ENCODE data around the gene FGF11. TPM values are rescaled to one million over a fixed set of nuclear protein-coding genes. Genes with fewer than 3 reads are reported as not detected.

The FGF11 gene
- total RNA-seq, 1 donor, result 0.54 TPM

DNA sequence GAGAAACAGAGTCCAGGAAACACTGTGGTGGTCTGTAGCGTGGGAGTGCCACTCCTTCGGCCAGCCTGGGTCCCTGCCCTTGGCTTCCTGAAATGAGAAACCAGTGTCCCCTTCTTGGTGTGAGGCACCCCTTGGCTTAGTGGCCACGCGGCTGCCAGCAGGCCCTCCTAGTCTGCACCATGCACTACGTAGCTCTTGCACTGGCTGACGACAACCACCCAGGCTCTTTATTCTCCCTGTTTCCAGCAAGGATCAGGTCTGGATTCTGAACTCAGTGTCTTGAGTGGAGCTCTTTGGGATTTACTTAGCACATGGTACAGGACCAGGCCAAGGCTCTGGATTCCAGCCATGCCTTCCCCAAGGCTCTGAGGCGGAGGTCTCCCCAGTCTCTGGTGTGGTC lies 11.8 kb upstream of the FGF11 start:
- DNase-seq (ENCODE audit: low read depth in 2 of 3, low spot score in 2 of 3), result no peak

DNA sequence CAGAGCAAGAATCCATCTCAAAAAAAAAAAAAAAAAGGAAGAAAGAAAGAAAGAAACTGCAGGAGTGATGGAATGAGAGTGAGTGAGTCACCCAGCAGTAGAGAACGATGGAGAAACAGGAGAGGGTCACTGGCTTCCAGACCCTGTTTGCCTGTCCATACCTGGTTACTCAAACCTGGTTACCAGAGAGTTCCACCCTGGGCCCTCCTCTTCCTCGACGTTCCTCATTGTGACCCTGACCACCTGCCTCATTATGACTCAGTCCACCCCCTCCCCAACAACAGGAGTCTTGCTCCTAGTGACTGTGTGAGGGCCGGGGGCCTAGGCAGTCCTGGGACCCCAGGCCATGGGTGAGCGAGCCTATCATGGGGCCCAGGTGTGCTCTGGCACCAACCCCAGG lies 10.8 kb upstream of the FGF11 start, which contains the start of gene SPEM3:
Gene SPEM3, plus strand, starts transcription at position 301 of the 400 bp plus-strand sequence. Its CDS starts 46 bp downstream, at position 347.
- no peak for DNase-seq (ENCODE audit: low read depth in 2 of 3, low spot score in 2 of 3)

DNA sequence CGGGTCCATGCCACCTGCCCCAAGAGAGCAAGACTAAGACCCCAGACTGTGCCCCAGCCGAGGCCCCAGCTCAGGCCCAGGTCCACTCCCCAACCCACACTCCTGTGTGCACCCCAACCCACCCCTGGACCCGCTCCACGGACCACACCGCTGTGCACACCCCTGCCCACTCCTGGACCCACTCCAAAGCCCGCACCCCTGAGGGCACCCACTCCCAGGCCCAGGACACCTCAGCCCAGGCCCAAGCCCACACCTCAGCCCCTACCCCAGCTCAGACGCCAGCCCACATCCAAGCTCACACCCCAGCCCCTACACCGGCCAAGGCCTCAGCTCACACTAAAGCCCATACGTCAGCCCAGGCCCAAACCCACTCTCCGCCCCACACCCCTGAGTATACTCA lies 9.6 kb upstream of the FGF11 start:
- DNase-seq (ENCODE audit: low read depth in 2 of 3, low spot score in 2 of 3), result no peak

DNA sequence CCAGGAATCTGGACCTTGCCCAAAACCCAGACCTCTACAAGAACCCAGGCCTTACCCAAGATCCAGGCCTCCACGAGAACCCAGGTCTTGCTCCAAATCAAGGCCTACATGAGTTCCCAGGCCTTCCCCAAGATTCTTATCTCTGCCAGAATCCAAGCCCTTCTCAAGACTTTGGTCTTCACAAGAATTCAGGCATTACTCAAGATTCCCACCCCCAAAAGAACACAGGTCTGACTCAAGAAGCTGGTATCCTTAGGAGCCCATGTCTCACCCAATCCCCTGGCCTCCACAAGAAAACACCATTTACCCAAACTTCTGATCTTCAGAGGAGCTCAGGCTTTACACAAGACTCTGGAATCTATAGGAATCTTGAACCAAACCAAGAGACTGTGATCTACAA lies 8.1 kb upstream of the FGF11 start:
- no peak for DNase-seq (ENCODE audit: low read depth in 2 of 3, low spot score in 2 of 3)

DNA sequence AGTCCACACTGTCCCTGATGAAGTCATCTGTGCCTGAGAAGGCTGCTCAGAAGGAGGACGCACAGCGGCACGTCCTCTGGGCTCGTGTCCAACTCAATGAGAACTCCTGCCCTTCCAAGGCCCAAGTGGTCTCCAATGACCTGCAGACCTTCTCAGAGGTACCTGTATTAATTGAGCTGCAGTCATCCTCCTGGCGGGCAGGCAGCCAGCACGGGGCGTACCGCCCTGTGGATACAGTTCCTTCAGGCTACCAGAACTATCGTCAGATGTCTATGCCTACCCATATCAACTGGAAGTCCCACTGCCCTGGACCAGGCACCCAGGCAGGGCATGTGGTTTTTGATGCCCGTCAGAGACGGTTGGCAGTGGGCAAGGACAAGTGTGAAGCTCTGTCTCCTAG lies 7.0 kb upstream of the FGF11 start:
- DNase-seq (ENCODE audit: low read depth in 2 of 3, low spot score in 2 of 3), result no peak

DNA sequence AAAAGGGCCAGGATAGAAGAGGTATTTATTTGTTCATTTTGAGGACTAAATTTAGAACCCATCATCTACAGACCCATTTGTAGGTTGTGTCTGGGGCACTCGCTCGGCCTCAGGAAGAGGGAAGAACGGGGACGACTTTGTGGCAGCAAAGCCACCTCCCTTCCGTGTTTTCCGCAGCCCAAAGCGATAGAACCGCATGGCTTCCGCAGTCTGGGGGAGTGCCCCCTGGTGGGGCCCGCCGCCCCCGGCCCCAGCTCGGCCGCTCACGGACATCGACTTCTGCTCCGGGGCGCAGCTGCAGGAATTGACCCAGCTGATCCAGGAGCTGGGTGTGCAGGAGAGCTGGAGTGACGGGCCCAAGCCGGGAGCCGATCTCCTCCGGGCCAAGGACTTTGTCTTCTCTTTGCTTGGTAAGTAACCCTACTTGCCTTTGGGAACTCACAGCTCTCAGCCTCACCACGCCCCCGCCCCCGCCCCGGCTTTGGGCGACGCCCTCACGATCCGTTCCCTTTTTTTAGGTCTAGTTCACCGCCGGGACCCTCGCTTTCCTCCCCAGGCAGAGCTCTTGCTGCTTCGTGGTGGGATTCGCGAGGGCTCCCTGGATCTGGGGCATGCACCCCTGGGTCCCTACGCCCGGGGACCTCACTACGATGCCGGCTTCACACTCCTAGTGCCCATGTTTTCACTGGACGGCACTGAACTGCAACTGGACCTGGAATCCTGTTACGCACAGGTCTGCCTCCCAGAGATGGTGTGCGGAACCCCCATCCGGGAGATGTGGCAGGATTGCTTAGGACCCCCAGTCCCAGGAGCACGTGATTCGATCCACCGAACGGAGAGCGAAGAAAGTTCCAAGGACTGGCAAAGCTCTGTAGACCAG lies 3.4 kb upstream of the FGF11 start:
- DNase-seq (ENCODE audit: low read depth in 2 of 3, low spot score in 2 of 3), result peak in 2 of 3 donors; percentile 75 to 77

DNA sequence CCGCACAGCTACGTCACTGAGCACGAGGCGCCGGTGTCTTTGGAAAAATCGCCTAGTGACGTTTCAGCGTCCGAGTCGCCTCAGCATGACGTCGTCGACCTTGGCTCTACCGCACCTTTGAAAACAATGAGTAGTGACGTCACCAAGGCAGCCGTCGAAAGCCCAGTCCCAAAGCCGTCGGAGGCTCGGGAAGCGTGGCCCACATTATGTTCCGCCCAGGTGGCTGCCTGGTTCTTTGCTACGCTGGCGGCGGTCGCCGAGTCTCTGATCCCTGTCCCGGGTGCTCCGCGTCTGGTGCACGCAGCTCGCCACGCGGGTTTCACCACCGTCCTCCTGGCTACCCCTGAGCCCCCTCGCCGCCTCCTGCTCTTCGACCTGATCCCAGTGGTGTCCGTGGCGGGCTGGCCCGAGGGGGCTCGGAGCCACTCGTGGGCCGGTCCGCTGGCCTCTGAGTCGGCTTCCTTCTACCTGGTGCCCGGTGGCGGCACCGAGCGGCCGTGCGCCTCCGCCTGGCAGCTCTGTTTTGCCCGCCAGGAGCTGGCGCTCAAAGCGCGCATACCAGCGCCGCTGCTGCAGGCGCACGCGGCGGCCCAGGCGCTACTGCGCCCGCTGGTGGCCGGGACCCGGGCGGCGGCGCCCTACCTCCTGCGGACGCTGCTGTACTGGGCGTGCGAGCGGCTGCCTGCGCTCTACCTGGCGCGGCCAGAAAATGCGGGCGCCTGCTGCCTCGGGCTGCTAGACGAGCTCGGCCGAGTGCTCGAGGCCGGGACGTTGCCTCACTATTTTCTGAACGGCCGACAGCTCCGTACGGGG lies 2.5 kb upstream of the FGF11 start:
- DNase-seq (ENCODE audit: low read depth in 2 of 3, low spot score in 2 of 3), result peak; percentile 71 to 85 (median 85)

DNA sequence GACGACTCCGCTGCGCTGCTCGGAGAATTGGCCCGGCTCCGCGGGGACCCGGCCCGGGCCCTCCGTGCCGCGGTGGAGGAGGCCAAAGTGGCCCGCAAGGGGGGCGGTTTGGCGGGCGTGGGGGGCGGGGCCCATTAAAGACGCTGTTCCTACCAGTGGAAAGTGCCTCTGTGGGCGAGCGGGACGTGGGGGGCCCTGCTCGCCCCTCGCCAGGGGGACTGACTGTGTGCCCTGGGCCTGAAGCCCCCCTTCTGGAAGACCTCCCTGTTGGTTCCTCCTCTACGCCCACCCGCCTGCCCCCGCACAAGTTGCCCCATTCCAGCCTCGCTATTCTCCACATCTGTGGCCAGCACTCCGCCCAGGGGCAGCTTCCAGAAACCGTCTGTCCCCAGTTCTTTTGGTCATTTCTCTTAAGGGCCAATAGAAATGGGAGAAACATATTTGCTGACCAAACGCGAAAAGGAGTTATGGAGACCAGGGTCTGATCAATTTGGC lies 1.9 kb upstream of the FGF11 start:
- DNase-seq (ENCODE audit: low read depth in 2 of 3, low spot score in 2 of 3), result no peak

DNA sequence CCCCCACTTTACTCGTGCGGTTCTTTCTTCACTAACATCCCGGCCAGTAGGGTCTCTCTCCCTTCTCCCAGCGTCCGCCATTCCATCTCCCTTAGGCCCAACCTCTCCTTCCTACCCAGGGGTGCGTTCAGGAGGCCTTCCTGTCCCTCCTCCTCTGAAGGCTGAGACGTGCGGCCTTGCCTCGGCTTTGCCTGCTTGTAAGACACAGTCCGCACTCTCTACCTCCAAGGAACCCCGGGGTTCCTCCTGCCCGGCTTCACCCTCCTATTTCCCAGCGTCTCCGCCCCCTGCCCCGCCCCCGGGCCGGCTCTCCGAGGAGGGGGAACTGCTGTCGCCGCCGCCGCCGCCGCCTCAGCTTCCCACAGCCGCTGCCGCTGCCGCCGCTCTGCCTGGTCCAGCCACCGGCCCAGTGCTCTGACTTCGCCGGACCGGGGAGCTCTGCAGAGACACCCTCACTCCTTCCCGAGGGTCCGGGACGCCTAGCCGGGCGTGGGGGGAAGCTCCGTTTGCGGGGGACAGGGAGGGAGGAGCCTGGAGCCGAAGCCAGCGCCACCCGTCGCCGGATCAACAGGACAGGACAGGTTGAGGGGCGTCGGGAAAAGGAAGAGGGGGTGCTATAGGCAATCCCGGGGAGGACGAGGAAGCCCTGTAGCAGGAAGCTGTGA lies 1.2 kb upstream of the FGF11 start:
- DNase-seq (ENCODE audit: low read depth in 2 of 3, low spot score in 2 of 3), result peak in 2 of 3 donors; percentile 57 to 61

DNA sequence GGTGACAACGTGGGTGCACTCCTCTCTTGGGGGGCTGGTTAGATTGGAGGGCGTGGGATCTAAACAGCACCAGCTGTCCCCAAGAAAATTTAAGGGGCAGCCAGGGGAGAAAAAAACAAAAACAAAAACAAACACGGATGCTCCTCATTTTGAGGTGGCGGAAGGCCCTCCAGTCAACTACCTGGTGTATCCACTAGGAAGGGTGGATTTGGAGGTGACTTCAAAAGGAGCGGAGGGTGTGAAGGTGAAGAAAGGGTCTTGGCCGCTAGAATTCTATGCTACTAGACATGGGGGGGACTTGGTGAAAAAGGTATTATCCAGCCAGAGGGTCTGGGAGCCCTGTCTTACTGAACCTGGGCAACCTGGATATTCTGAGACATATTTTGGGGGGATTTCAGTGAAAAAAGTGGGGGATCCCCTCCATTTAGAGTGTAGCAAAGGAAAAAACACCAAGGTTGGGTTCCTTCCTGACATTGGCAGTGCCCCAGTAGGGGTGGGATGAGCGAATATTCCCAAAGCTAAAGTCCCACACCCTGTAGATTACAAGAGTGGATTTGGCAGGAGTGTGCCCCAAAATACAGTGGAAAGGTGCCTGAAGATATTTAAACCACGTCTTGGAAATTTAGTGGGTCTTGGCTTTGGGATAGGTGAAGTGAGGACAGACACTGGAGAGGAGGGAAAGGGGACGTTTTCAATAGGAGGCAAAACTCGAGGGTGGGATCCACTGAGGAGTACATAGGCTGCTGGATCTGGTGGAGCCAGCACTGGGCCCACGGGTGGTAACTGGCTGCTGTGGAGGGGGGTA lies 454 bp upstream of the FGF11 start:
- DNase-seq (ENCODE audit: low read depth in 2 of 3, low spot score in 2 of 3), result no peak

DNA sequence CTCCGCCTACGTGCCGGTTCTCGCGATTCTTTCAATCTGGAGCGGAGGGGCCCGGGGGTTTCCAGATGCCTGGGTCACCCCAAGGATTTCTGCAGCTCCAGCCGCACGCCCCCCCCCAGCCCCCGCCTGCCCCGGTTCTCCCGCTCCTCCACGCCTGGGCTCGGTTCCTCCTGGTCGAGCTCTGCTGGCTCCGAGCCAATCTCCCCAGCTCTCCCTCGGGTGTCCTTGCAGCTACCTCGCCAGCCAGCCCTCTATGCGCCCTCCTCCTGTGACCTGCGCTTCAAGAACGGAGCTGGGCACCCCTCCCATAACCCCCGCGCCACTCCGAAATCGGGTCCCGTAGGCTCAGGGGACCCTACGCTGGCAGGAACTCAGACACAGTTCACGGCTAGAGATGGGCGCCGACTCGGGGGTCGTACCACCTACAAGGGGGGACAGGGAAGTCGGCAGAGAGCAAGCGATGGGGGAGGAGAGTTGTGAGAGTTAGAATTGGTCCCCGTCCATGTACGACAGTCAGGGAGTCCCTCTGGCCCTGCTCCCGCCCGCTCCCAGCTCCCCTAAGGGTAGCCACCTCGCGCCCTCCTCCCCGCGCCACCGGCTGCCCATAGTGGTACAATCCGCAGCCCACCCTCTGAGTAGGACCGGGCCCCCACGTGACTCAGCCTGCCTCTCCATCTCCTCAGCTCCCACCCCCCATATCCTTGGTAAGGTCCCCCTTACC lies 961 bp downstream of the FGF11 start:
- peak in 2 of 3 donors; percentile 41 to 48 for DNase-seq (ENCODE audit: low read depth in 2 of 3, low spot score in 2 of 3)

DNA sequence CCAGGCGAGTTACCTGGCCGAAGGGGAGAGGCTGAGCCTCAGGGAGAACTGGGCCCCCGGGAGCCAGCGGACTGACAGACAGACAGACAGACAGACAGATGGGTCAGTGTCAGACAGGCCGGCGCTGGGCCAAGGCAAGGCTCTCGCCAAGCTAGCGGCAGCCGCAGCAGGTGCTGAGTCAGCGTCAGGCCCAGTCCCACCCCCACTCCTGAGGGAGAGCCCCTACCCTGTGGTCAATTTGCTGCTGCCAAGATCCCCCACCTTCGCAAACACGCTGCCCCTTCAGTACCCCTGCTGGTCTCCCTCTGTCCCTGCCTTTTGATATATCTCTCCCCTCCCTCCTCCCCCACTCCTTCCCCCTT lies 1.5 kb downstream of the FGF11 start:
- peak in 2 of 3 donors; percentile 60 to 70 for DNase-seq (ENCODE audit: low read depth in 2 of 3, low spot score in 2 of 3)

DNA sequence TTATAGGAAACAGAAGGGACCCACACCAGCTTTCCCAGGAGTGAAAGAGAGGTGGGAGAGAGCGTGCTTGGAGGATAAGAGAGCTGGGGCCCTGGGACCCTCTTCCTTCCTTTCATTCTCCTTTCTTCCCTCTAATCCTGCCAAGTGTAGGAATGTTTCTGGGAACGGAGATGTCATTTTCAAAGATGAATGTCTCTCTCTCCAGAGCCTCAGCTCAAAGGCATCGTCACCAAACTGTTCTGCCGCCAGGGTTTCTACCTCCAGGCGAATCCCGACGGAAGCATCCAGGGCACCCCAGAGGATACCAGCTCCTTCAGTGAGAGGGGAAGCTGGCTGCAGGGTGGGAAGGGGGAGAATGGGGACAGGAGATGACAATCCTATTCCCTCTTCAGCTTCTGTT lies 2.0 kb downstream of the FGF11 start:
- no peak for DNase-seq (ENCODE audit: low read depth in 2 of 3, low spot score in 2 of 3)

DNA sequence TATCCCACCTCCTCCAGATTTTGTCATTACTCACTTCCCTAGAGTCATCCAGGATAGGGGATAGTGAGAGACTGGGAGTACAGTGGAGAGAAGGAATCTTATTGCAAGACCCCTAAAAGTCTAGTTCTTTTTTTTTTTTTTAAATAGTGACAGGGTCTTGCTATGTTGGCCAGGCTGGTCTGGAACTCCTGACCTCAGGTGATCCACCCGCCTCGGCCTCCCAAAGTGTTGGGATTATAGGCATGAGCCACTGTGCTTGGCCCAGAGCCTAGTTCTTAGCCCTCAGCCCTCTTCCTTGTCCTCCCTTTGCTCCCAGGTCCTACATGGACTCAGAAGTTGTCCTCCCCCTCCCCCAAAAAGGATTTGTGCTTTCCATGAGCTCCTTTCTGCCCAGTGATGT lies 2.8 kb downstream of the FGF11 start:
- no peak for DNase-seq (ENCODE audit: low read depth in 2 of 3, low spot score in 2 of 3)

DNA sequence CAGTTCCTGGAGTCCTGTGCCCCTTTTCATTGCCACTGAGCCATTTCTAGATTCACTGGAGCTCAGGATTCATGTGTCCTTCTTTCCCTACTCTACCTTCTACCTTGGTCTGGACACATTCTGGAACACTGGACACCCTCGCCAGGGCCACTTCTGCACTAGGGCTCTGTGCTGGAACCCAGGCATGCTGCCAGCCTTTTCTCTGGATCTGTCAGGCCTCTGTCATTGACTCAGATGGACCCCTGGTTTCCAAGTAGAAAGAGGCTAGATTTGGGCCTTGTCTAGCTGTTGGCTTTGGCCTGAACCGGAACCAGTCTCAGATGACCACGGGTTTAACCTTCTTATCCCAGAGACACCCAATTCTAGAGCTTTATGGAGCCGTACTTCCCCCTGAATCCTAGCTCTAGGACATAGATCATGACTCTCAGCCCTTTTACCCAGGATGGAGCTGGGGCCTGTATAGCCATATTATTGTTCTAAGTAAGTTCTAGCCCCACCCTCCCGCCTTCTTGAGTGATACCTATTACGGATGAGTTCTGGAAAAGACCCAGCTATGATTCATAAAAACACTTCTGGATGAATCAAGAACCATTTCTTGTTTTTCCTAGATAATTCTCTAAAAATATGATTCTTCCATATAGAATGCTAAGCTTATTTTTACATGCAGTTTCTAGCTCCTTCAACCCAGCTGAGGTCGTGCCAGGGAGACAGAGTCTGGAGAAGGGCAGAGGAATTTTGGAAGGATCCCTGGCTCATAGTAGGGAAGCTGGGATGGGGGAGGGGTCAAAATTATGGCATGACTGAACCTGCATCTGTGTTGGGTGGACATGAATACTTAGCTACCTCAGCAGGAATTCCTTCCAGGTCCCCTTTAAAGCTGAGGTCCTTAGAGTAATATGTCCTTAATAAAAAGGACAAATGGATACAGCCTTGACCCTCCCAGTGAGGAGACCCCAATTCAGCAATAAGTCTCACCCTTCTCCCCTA lies 4.5 kb downstream of the FGF11 start:
- no peak for DNase-seq (ENCODE audit: low read depth in 2 of 3, low spot score in 2 of 3)

DNA sequence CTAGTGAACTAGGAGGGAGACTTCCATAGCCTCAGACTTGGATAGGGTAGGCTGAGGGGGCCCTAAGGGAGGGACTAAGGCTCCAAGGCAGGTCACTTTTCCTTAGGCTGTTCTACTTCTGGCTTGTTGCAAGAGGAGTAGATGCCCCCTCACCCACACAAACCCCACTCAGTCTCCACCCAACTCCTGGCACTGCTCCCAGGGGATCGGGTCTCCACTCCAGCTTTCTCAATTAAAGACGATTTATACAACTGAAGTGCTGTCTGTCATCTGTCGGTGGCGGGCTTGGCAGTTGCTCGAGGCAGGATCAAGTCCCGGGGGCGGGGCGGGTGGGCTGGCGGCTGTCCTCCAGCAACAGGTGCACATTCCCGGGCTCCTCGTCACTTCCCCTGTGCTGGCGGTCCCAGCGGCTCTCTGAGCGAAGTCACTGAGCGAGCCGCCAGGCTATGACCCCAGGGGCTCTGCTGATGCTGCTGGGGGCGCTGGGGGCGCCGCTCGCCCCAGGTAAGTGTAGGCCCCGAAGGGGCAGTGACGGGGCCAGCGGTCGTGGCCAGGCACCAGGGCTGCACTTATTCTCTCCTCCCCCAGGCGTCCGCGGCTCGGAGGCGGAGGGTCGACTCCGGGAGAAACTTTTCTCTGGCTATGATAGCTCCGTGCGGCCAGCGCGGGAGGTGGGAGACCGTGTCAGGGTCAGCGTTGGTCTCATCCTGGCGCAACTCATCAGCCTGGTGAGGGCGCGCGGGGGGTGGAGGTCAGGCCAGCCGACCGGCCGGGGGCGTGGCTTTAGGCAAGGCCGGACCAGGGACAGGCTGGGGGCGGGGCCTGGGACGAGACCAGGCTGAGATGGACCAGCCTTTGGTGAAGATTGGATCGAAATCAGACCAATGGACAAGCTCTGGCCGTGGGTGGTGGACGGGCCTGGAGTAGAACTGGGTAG lies 5.6 kb downstream of the FGF11 start, which contains the start of gene CHRNB1:
Gene CHRNB1, plus strand, starts transcription at position 380 of the 937 bp plus-strand sequence. Its CDS starts 67 bp downstream, at position 447.
- DNase-seq (ENCODE audit: low read depth in 2 of 3, low spot score in 2 of 3), result peak in 2 of 3 donors; percentile 36 to 44

DNA sequence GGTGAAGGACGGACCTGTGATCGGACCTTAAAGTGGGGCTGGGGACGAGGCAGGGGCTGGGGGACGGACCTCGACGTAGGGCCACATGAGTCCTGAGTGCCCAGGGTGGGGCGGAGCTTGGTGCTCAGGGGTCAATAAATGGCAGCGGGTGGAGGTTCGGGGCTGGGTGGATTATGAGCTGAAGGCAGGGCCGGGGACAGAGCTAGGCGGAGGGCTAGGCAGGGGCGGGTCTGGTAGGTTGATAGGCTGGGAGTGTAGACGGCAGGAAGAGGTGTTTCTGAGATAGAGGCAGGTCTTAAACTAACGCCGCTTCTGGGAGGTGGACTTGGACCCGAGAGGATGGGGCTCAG lies 6.3 kb downstream of the FGF11 start:
- DNase-seq (ENCODE audit: low read depth in 2 of 3, low spot score in 2 of 3), result peak in 1 of 3 donors; percentile 31

All from hematopoietic multipotent progenitor cell (in vitro differentiated cells).